Measurements from ENCODE around the gene CA6.

CA6 gene

DNA sequence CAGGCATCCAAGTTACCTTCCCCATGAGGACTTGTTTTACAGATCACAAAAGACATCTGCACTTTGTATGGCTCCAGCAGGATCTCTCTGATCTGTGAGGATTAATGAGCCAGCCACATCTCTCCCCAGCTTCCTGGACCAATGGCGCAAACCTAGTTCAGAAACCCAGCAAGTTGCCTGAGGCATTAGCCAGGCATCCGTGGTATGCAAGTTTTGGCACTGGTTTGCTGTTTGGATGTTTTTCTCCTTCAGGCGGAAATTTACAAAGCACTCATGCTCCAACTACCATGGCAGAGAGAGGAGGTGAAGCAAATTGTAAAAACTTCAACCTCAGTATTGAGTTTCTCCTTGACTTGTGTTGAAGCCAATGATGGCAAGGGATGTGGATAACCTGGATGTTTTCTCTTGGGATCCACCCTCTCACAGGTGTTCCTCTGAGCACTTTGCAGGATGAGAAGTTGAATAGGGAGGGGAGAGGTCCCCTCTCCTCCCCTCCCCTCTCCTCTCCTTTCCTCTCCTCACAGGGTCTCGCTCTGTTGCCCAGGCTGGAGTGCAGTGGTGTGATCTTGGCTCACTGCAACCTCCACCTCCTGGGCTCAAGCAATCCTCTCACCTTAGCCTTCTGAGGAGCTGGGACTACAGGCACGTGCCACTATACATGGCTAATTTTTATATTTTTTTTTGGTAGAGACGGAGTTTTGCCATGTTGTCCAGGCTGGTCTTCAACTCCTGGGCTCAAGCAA is 41.6 kb upstream of the CA6 start:
- no peak for DNase-seq
- no peaks in the 10 kb centered on the region for H3K36me3 ChIP-seq
- TF ChIP-seq, protein P1, sequence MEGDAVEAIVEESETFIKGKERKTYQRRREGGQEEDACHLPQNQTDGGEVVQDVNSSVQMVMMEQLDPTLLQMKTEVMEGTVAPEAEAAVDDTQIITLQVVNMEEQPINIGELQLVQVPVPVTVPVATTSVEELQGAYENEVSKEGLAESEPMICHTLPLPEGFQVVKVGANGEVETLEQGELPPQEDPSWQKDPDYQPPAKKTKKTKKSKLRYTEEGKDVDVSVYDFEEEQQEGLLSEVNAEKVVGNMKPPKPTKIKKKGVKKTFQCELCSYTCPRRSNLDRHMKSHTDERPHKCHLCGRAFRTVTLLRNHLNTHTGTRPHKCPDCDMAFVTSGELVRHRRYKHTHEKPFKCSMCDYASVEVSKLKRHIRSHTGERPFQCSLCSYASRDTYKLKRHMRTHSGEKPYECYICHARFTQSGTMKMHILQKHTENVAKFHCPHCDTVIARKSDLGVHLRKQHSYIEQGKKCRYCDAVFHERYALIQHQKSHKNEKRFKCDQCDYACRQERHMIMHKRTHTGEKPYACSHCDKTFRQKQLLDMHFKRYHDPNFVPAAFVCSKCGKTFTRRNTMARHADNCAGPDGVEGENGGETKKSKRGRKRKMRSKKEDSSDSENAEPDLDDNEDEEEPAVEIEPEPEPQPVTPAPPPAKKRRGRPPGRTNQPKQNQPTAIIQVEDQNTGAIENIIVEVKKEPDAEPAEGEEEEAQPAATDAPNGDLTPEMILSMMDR (IDR thresholded peaks at IDR 0.05; ENCODE audit: low read depth, low read length): no peak
- H3K27me3 ChIP-seq: no peaks in the 10 kb centered on the region
- H3K4me3 ChIP-seq (ENCODE audit: low read depth, low read length): no peak overlapping the region
- no peaks in the 10 kb centered on the region for H3K9me3 ChIP-seq
- H3K4me1 ChIP-seq: no peaks in the 10 kb centered on the region

DNA sequence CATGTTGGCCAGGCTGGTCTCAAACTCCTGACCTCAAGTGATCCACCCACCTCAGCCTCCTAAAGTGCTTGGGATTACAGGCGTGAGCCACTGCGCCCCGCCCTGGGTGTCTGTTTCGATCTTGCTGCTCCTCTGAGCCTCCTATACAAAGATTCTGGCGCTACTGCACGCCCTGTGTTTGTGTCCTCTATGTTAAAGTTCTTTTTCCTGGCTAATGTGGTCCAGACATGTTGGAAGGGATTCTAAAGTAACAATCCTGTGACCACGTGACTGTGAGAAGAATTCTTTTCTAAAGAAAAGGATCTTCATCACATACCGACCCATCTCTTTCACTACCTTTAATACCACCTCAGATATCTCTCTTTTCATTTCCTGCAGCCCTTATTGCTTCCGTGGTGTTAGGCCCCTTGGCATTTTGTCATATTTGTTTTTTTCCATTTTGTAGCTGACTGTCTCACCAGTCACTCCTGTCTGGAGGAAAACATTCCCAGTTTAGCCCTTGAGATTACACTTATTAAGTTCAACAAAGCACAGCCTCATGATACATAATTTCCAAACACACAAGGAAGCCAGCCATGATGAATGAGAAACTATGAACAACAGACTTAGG is 40.0 kb upstream of the CA6 start:
- no peak overlapping the region for H3K4me3 ChIP-seq (ENCODE audit: low read depth, low read length)
- H3K27me3 ChIP-seq: no peaks in the 10 kb centered on the region
- TF ChIP-seq, protein P1 (IDR thresholded peaks at IDR 0.05; ENCODE audit: low read depth, low read length): no peak
- H3K4me1 ChIP-seq: no peaks in the 10 kb centered on the region
- H3K9me3 ChIP-seq: no peaks in the 10 kb centered on the region
- H3K36me3 ChIP-seq: no peaks in the 10 kb centered on the region
- no peak for DNase-seq

DNA sequence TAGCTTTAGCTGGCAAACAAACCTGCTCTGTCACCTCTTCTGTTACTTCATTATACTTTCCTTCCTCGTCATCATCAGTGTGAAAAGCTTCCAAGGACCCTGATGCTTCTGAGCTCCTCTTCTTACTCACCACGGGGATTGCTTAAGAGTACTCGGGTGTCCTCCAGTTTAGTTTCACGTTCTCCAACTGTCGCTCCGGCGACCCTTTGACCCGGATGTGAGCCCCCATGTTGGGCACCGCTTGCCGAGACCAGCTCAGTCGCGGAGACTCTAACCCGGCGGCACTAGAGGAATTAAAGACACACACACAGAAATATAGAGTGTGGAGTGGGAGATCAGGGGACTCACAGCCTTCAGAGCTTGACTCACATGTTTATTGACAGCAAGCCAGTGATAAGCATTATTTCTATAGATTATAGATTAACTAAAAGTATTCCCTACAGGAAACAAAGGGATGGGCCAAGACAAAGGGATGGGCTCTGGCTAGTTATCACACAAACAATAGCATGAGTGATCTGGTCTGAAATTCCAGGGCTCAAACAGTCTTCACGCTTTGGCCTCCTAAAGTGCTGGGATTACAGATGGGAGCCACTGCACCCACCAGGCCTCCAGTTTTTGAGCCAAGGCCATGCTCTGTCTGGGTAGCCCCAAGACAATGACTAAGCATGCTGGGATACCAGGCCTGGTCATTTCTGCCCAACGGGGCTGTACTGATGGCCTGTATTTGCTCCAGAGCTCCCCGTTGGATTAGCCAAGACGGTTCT is 37.1 kb upstream of the CA6 start:
- Histone ChIP-seq H3K9me3 (no peaks in the 10 kb centered on the region), H3K4me1 (no peaks in the 10 kb centered on the region), H3K4me3 (ENCODE audit: low read depth, low read length) (no peak overlapping the region), H3K36me3 (no peaks in the 10 kb centered on the region), H3K27me3 (no peaks in the 10 kb centered on the region)
- TF ChIP-seq, protein P1 (IDR thresholded peaks at IDR 0.05; ENCODE audit: low read depth, low read length): no peak
- DNase-seq: no peak

DNA sequence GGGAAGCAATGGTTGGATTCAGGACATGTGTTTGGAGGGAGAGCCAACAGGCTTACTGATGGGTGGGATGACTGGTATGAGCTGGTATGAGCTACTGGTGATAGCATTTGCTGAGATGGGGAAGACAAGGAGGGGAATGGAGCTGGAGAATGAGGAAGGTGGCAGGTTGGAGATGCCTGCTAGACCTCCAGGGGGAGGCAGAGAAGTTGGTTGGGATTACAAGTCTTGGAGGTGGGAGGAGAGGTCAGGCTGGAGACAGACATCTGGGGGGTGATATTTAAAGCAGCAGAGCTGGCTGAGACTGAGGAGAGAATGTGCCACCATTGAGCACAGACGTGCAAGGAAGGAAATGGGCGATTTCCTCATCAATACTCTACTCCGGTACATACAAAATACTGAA is 35.3 kb upstream of the CA6 start:
- no peaks in the 10 kb centered on the region for H3K4me1 ChIP-seq
- TF ChIP-seq, protein P1 (IDR thresholded peaks at IDR 0.05; ENCODE audit: low read depth, low read length): no peak
- H3K9me3 ChIP-seq: no peaks in the 10 kb centered on the region
- no peaks in the 10 kb centered on the region for H3K27me3 ChIP-seq
- no peak for DNase-seq
- no peaks in the 10 kb centered on the region for H3K36me3 ChIP-seq
- no peak overlapping the region for H3K4me3 ChIP-seq (ENCODE audit: low read depth, low read length)

DNA sequence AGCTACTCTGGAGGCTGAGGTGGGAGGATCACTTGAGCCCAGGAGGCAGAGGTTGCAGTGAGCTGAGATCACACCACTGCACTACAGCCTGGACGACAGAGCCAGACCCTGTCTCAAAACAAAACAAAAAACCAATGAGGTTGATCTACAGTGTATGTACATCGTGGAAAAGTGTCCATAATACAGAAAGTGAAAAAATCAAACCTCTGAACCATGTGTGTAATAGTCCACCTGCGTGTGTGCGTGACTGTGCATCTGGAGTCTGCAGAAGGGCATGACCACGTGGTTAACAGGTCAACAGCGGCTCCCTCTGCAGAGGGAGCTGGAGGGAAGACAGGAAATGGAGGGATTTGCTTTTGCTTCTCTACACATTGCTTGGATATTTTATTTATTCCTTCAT is 34.8 kb upstream of the CA6 start:
- Histone ChIP-seq H3K9me3 (no peaks in the 10 kb centered on the region), H3K4me3 (ENCODE audit: low read depth, low read length) (no peak overlapping the region), H3K36me3 (no peaks in the 10 kb centered on the region), H3K4me1 (no peaks in the 10 kb centered on the region), H3K27me3 (no peaks in the 10 kb centered on the region)
- TF ChIP-seq, protein P1 (IDR thresholded peaks at IDR 0.05; ENCODE audit: low read depth, low read length): no peak
- DNase-seq: no peak
